Esophagus muscularis mucosa (tissue), 4 donors: ENCODE measurements around the gene TRMT5.

ENCODE experiments used
- EP300 ChIP-seq: sonication (generic); formaldehyde crosslinking; IDR thresholded peaks from one replicate; pipeline ENCODE4 v1.6.1; 2017; ENCODE audit warnings: antibody characterized with exemption
- POLR2A ChIP-seq: fragments of 450-650 bp; IDR thresholded peaks from one replicate; pipeline ENCODE4 v1.6.1; 2017; ENCODE audit warnings: antibody characterized with exemption, moderate library complexity, mild to moderate bottlenecking, low read depth
- TF ChIP-seq, protein P1 (sequence below), 3 experiments: fragments of 200-600 bp in 2 of 3; fragments of 450-650 bp in 1 of 3; sonication (generic) in 2 of 3; IDR thresholded peaks; one replicate each; pipeline ENCODE4 v1.5.1; 2017 to 2019; ENCODE audit warnings: antibody characterized with exemption in 3 of 3, mild to moderate bottlenecking in 2 of 3, moderate library complexity in 1 of 3

GRCh38 chr14:60956202-60956601, 24.7 kb downstream of the TRMT5 start:
- TF ChIP-seq POLR2A = no peak
- TF ChIP-seq, protein P1, sequence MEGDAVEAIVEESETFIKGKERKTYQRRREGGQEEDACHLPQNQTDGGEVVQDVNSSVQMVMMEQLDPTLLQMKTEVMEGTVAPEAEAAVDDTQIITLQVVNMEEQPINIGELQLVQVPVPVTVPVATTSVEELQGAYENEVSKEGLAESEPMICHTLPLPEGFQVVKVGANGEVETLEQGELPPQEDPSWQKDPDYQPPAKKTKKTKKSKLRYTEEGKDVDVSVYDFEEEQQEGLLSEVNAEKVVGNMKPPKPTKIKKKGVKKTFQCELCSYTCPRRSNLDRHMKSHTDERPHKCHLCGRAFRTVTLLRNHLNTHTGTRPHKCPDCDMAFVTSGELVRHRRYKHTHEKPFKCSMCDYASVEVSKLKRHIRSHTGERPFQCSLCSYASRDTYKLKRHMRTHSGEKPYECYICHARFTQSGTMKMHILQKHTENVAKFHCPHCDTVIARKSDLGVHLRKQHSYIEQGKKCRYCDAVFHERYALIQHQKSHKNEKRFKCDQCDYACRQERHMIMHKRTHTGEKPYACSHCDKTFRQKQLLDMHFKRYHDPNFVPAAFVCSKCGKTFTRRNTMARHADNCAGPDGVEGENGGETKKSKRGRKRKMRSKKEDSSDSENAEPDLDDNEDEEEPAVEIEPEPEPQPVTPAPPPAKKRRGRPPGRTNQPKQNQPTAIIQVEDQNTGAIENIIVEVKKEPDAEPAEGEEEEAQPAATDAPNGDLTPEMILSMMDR (IDR thresholded peaks at IDR 0.05) = no peak
- TF ChIP-seq EP300 = no peak
